Measurements from ENCODE around the gene AGAP1.

- TF ChIP-seq, protein P1, sequence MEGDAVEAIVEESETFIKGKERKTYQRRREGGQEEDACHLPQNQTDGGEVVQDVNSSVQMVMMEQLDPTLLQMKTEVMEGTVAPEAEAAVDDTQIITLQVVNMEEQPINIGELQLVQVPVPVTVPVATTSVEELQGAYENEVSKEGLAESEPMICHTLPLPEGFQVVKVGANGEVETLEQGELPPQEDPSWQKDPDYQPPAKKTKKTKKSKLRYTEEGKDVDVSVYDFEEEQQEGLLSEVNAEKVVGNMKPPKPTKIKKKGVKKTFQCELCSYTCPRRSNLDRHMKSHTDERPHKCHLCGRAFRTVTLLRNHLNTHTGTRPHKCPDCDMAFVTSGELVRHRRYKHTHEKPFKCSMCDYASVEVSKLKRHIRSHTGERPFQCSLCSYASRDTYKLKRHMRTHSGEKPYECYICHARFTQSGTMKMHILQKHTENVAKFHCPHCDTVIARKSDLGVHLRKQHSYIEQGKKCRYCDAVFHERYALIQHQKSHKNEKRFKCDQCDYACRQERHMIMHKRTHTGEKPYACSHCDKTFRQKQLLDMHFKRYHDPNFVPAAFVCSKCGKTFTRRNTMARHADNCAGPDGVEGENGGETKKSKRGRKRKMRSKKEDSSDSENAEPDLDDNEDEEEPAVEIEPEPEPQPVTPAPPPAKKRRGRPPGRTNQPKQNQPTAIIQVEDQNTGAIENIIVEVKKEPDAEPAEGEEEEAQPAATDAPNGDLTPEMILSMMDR (IDR thresholded peaks at IDR 0.05): no peak
- TF ChIP-seq POLR2A (IDR thresholded peaks at IDR 0.05): no peak
Measured at GRCh38 chr2:236054621-236055305, 560.9 kb downstream of the AGAP1 start.
